Heart left ventricle (tissue), 13 donors: ENCODE data around the gene OR4S2.

Experiments
- CTCF ChIP-seq, 12 donors: fragments of 200-600 bp; sonication (generic) in 4 of 12; IDR thresholded peaks; one replicate each; pipeline versions ENCODE4 v1.5.0 to v1.8.0; 2018 to 2022; ENCODE audit warnings: antibody characterized with exemption in 12 of 12, mild to moderate bottlenecking in 5 of 12
- POLR2A ChIP-seq, 2 donors: fragments of 450-650 bp; IDR thresholded peaks; one replicate each; pipeline ENCODE4 v1.6.1; 2017; ENCODE audit warnings: antibody characterized with exemption in 2 of 2, mild to moderate bottlenecking in 2 of 2, moderate library complexity in 2 of 2
- donor health status: ischemic (EF 13 %, LVEDD 7.1; RV severe dilation, severe dysfunction).
- donor health status: DM: no; HTN: yes; CAD: no.
- donor health status: DM: no; HTN: no; CAD: no.
- donor health status: ischemic (EF 25% LVEDD 6.9; RV normal size, moderate dysfunction).
- donor health status: ischemic (EF 25% LVEDD 5.7; RV mildly dilated, moderate dysfunction).
- donor health status: ischemic (EF 35%, LVEDD 5.7; RV mildly dilated, moderate dysfunction).
- donor health status: nonischemic (EF 11% LVEDD 7.7; RV severe dilation, severe dysfunction).
- donor health status: DM: yes; HTN: yes; CAD: no.
- donor health status: PGD.
- donor health status: ischemic (EF 29% LVEDD 5.4; RV normal size, mild dysfunction).
- donor health status: nonischemic (EF 23%, LVEDD 6.1; RV moderate dilation, normal function).

- TF ChIP-seq CTCF (IDR thresholded peaks at IDR 0.05) (no peak), POLR2A (IDR thresholded peaks at IDR 0.05) (no peak)
These were observed 13.3 kb upstream of the OR4S2 start, which contains the start of gene OR4P4 for GRCh38 chr11:55634813-55635212.
